SK-N-SH (cell line): Measurements from ENCODE around the gene ST8SIA4. TPM values are rescaled to one million over a fixed set of nuclear protein-coding genes. Genes with fewer than 3 reads are reported as not detected.

Experiments used
- CTCF ChIA-PET: fragments of 300-600, 350-600 bp; formaldehyde crosslinking; extraction: SDS; loops from one replicate; lab custom pipeline; 2021; lab: Yijun Ruan, JAX
- POLR2A ChIA-PET: fragments of 350-600 bp; sonication (Branson Sonifier 250); formaldehyde crosslinking; extraction: SDS; loops from one replicate; lab custom pipeline; 2020; ENCODE audit warnings: antibody characterized with exemption, inconsistent platforms; lab: Yijun Ruan, JAX
- DNase-seq: peaks from one replicate; pipeline ENCODE4 v3.0.0; 2012
- H2AFZ ChIP-seq: fragments of 200-600 bp; sonication (generic); 2 replicates; pipeline ENCODE4 v1.8.1; 2016; ENCODE audit warnings: antibody characterized with exemption, mild to moderate bottlenecking, low read depth
- H3F3A ChIP-seq: fragments of 200-600 bp; sonication (generic); replicated peaks from 2 replicates; pipeline ENCODE3; 2016; ENCODE audit warnings: antibody characterized with exemption, mild to moderate bottlenecking; ENCODE audit not compliant: insufficient read depth
- H3K27ac ChIP-seq, 2 experiments: fragments of 200-500 bp in 1 of 2; fragments of 200-600 bp in 1 of 2; sonication (Bioruptor generic) in 1 of 2; sonication (generic), shearing (Covaris generic) in 1 of 2; 2 replicates each; pipeline versions ENCODE4 v1.5.1 to v1.6.1; 2014 to 2016; ENCODE audit warnings: low read depth in 2 of 2, inconsistent platforms in 1 of 2, low read length in 1 of 2, mild to moderate bottlenecking in 1 of 2, mixed read lengths in 1 of 2
- H3K27me3 ChIP-seq: fragments of 200-600 bp; sonication (generic), shearing (Covaris generic); 2 replicates; pipeline ENCODE4 v1.6.1; 2016; ENCODE audit warnings: mixed run types; ENCODE audit not compliant: insufficient read depth
- H3K36me3 ChIP-seq, 2 experiments: fragments of 200-500 bp in 1 of 2; fragments of 200-600 bp in 1 of 2; sonication (Bioruptor generic) in 1 of 2; sonication (generic) in 1 of 2; replicated peaks in 1 of 2; 2 replicates each; pipeline versions ENCODE3 to v1.5.1; 2014 to 2016; ENCODE audit warnings: low read length in 1 of 2, mild to moderate bottlenecking in 1 of 2; ENCODE audit not compliant: insufficient read depth in 2 of 2, control insufficient read depth in 1 of 2
- H3K4me1 ChIP-seq, 2 experiments: fragments of 200-500 bp in 1 of 2; fragments of 200-600 bp in 1 of 2; sonication (Bioruptor generic) in 1 of 2; sonication (generic), shearing (Covaris generic) in 1 of 2; 2 replicates each; pipeline versions ENCODE4 v1.5.1 to v1.6.1; 2014 to 2016; ENCODE audit warnings: low read depth in 1 of 2, low read length in 1 of 2, mixed run types in 1 of 2; ENCODE audit not compliant: insufficient read depth in 2 of 2, control insufficient read depth in 1 of 2
- H3K4me2 ChIP-seq: fragments of 200-600 bp; sonication (generic), shearing (Covaris generic); 2 replicates; pipeline ENCODE4 v1.6.1; 2017; ENCODE audit warnings: mixed run types
- H3K4me3 ChIP-seq, 2 experiments: fragments of 200-500 bp in 1 of 2; fragments of 200-600 bp in 1 of 2; sonication (Bioruptor generic) in 1 of 2; sonication (generic), shearing (Covaris generic) in 1 of 2; 2 replicates each; pipeline versions ENCODE4 v1.5.1 to v1.8.1; 2014 to 2016; ENCODE audit warnings: low read depth in 2 of 2, inconsistent platforms in 1 of 2, low read length in 1 of 2, mild to moderate bottlenecking in 1 of 2, mixed read lengths in 1 of 2, moderate library complexity in 1 of 2
- H3K79me2 ChIP-seq: fragments of 200-600 bp; sonication (generic); 2 replicates; pipeline ENCODE4 v1.8.1; 2017; ENCODE audit warnings: mild to moderate bottlenecking; ENCODE audit not compliant: insufficient read depth
- H3K9ac ChIP-seq: fragments of 200-600 bp; sonication (generic); 2 replicates; pipeline ENCODE4 v1.6.1; 2017; ENCODE audit warnings: mixed run types
- H3K9me2 ChIP-seq: fragments of 200-600 bp; sonication (generic); 2 replicates; pipeline ENCODE4 v1.6.1; 2017; ENCODE audit warnings: mixed run types
- H3K9me3 ChIP-seq: fragments of 200-600 bp; sonication (generic); 2 replicates; pipeline ENCODE4 v1.6.1; 2017; ENCODE audit warnings: mixed run types, mild to moderate bottlenecking, moderate library complexity
- H4K20me1 ChIP-seq: fragments of 200-600 bp; sonication (generic); 2 replicates; pipeline ENCODE4 v1.6.1; 2017; ENCODE audit warnings: mild to moderate bottlenecking, mixed run types; ENCODE audit not compliant: insufficient read depth
- EP300 ChIP-seq, 2 experiments: IDR thresholded peaks; 2 replicates each; pipeline versions ENCODE4 v1.4.0 to v1.6.1; 2012; ENCODE audit warnings: borderline replicate concordance in 1 of 2, low read depth in 1 of 2, low read length in 1 of 2
- FOSL2 ChIP-seq: IDR thresholded peaks from 2 replicates; pipeline ENCODE4 v1.4.0; 2012; ENCODE audit warnings: low read depth, mild to moderate bottlenecking, moderate library complexity, borderline replicate concordance
- FOXJ3 ChIP-seq: sonication (generic); formaldehyde crosslinking; IDR thresholded peaks from 2 replicates; pipeline ENCODE4 v1.5.1; 2020; ENCODE audit warnings: mild to moderate bottlenecking, missing genetic modification reagents
- JUND ChIP-seq: IDR thresholded peaks from 2 replicates; pipeline ENCODE4 v1.4.0; 2012
- MXI1 ChIP-seq: IDR thresholded peaks from 2 replicates; pipeline ENCODE4 v1.6.1; 2012; ENCODE audit warnings: mild to moderate bottlenecking, low read depth, low read length, improper control_type of control experiment
- POLR2AphosphoS5 ChIP-seq: IDR thresholded peaks from 2 replicates; pipeline ENCODE4 v1.6.1; 2012; ENCODE audit warnings: low read depth, low read length
- RAD21 ChIP-seq: IDR thresholded peaks from 2 replicates; pipeline ENCODE4 v1.6.1; 2012; ENCODE audit warnings: mild to moderate bottlenecking, low read length
- RCOR1 ChIP-seq: fragments of 150-350 bp; IDR thresholded peaks from 2 replicates; pipeline ENCODE4 v1.6.1; 2017; ENCODE audit warnings: antibody characterized with exemption, low read length
- RFX5 ChIP-seq: IDR thresholded peaks from 2 replicates; pipeline ENCODE4 v1.6.1; 2012; ENCODE audit warnings: mild to moderate bottlenecking, improper control_type of control experiment, low read length
- RXRA ChIP-seq: IDR thresholded peaks from 2 replicates; pipeline ENCODE4 v1.4.0; 2012; ENCODE audit warnings: low read depth, mild to moderate bottlenecking, borderline replicate concordance
- SIN3A ChIP-seq: IDR thresholded peaks from 2 replicates; pipeline ENCODE4 v1.6.1; 2012; ENCODE audit warnings: low read depth, mild to moderate bottlenecking, low read length, moderate library complexity, borderline replicate concordance
- SMC3 ChIP-seq: IDR thresholded peaks from 2 replicates; pipeline ENCODE4 v1.6.1; 2012; ENCODE audit warnings: low read depth, low read length, improper control_type of control experiment
- TAF1 ChIP-seq: IDR thresholded peaks from 2 replicates; pipeline ENCODE4 v1.6.1; 2012; ENCODE audit warnings: low read depth, mild to moderate bottlenecking, low read length, moderate library complexity, borderline replicate concordance
- TCF12 ChIP-seq: IDR thresholded peaks from 2 replicates; pipeline ENCODE4 v1.4.0; 2012
- TEAD4 ChIP-seq: IDR thresholded peaks from 2 replicates; pipeline ENCODE4 v1.4.0; 2012; ENCODE audit warnings: mild to moderate bottlenecking, borderline replicate concordance; ENCODE audit not compliant: insufficient read depth
- YY1 ChIP-seq: IDR thresholded peaks from 2 replicates; pipeline ENCODE4 v1.4.0; 2012; ENCODE audit warnings: low read depth, mild to moderate bottlenecking
- WGBS: methylation state at CpG from one replicate; pipeline ENCODE4 v1.1.6; 2017; ENCODE audit warnings: low lambda C conversion rate; 5-methylcytosine and 5-hydroxymethylcytosine counted together
- polyA plus RNA-seq, 3 experiments: library from polyadenylated mRNA; depleted of rRNA; stranded (reverse); fragments of >200 nt; gene quantifications; 2 replicates each; pipeline ENCODE4 v1.2.3, GENCODE V29; 2012
- TF ChIP-seq, protein P1 (sequence below): fragments of 150-350 bp; IDR thresholded peaks from 2 replicates; pipeline ENCODE4 v1.6.1; 2017; ENCODE audit warnings: antibody characterized with exemption, low read length, low read depth, borderline replicate concordance
- TF ChIP-seq, protein P2 (sequence below): IDR thresholded peaks from 2 replicates; pipeline ENCODE4 v1.4.0; 2012; ENCODE audit warnings: low read depth, borderline replicate concordance
- TF ChIP-seq, protein P3 (sequence below): IDR thresholded peaks from 2 replicates; pipeline ENCODE4 v1.4.0; 2012; ENCODE audit warnings: low read depth, borderline replicate concordance
- TF ChIP-seq, protein P4 (sequence below): fragments of 200-600 bp; sonication (generic); IDR thresholded peaks from 2 replicates; pipeline ENCODE4 v1.6.1; 2017; ENCODE audit warnings: antibody characterized with exemption, mild to moderate bottlenecking, moderate library complexity

The ST8SIA4 gene
- polyA plus RNA-seq, 1 of the 3 experiments (the other 2 are of a cell fraction): 0.02 TPM

DNA sequence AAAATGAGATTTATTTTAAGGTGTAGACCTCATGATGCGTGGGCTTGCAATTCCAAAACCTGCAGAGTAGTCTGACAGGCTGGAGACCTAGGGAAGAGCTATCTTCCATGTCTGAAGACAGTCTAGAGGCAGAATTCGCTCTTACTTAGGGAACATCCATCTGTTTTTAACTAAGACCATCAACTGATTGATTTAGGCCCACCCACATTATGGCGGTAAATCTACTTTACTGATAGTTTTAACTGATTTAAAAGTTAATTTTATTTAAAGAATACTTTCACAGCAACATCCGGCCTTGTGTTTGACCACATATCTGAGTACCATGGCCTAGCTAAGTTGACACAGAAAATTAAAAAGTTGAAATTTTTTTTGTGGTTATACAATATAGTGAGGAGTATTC is 6.0 kb upstream of the ST8SIA4 start:
- DNase-seq: no peak
- Histone ChIP-seq H3K27ac (no peak overlapping the region), H3F3A (no peaks in the 10 kb centered on the region), H3K27me3 (peaks cover 9% of the 10 kb centered on the region), H3K9me3 (no peaks in the 10 kb centered on the region; the same call in 1 of the 2 replicates), H3K36me3 (no peaks in the 10 kb centered on the region), H4K20me1 (no peaks in the 10 kb centered on the region), H3K79me2 (no peaks in the 10 kb centered on the region), H2AFZ (no peak overlapping the region), H3K4me2 (no peak overlapping the region), H3K9me2 (no peaks in the 10 kb centered on the region), H3K9ac (no peak overlapping the region), H3K4me3 (no peak overlapping the region), H3K4me1 (no peaks in the 10 kb centered on the region)
- ChIA-PET POLR2A (no interaction called here), CTCF (no interaction called here)
- 15% methylated on average over 4 of the region's 4 CpGs for WGBS
- TF ChIP-seq TEAD4: no peak
- TF ChIP-seq RAD21: no peak
- TF ChIP-seq TCF12: no peak
- TF ChIP-seq SMC3: no peak
- TF ChIP-seq, protein P1, sequence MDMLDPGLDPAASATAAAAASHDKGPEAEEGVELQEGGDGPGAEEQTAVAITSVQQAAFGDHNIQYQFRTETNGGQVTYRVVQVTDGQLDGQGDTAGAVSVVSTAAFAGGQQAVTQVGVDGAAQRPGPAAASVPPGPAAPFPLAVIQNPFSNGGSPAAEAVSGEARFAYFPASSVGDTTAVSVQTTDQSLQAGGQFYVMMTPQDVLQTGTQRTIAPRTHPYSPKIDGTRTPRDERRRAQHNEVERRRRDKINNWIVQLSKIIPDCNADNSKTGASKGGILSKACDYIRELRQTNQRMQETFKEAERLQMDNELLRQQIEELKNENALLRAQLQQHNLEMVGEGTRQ: no peak
- no peak for TF ChIP-seq FOXJ3 (CRISPR knock-in tag)
- TF ChIP-seq RFX5: no peak
- TF ChIP-seq MXI1: no peak
- no peak for TF ChIP-seq JUND
- TF ChIP-seq, protein P2, sequence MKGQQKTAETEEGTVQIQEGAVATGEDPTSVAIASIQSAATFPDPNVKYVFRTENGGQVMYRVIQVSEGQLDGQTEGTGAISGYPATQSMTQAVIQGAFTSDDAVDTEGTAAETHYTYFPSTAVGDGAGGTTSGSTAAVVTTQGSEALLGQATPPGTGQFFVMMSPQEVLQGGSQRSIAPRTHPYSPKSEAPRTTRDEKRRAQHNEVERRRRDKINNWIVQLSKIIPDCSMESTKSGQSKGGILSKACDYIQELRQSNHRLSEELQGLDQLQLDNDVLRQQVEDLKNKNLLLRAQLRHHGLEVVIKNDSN: no peak
- no peak for TF ChIP-seq EP300 (IDR thresholded peaks at IDR 0.05; ENCODE audit: borderline replicate concordance in 1 of 2, low read depth in 1 of 2, low read length in 1 of 2)
- no peak for TF ChIP-seq SIN3A
- no peak for TF ChIP-seq TAF1
- no peak for TF ChIP-seq POLR2AphosphoS5
- no peak for TF ChIP-seq FOSL2
- TF ChIP-seq, protein P3, sequence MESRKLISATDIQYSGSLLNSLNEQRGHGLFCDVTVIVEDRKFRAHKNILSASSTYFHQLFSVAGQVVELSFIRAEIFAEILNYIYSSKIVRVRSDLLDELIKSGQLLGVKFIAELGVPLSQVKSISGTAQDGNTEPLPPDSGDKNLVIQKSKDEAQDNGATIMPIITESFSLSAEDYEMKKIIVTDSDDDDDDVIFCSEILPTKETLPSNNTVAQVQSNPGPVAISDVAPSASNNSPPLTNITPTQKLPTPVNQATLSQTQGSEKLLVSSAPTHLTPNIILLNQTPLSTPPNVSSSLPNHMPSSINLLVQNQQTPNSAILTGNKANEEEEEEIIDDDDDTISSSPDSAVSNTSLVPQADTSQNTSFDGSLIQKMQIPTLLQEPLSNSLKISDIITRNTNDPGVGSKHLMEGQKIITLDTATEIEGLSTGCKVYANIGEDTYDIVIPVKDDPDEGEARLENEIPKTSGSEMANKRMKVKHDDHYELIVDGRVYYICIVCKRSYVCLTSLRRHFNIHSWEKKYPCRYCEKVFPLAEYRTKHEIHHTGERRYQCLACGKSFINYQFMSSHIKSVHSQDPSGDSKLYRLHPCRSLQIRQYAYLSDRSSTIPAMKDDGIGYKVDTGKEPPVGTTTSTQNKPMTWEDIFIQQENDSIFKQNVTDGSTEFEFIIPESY: no peak
- TF ChIP-seq RCOR1: no peak
- TF ChIP-seq YY1: no peak
- TF ChIP-seq, protein P4, sequence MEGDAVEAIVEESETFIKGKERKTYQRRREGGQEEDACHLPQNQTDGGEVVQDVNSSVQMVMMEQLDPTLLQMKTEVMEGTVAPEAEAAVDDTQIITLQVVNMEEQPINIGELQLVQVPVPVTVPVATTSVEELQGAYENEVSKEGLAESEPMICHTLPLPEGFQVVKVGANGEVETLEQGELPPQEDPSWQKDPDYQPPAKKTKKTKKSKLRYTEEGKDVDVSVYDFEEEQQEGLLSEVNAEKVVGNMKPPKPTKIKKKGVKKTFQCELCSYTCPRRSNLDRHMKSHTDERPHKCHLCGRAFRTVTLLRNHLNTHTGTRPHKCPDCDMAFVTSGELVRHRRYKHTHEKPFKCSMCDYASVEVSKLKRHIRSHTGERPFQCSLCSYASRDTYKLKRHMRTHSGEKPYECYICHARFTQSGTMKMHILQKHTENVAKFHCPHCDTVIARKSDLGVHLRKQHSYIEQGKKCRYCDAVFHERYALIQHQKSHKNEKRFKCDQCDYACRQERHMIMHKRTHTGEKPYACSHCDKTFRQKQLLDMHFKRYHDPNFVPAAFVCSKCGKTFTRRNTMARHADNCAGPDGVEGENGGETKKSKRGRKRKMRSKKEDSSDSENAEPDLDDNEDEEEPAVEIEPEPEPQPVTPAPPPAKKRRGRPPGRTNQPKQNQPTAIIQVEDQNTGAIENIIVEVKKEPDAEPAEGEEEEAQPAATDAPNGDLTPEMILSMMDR: no peak
- TF ChIP-seq RXRA: no peak
